Measurements from ENCODE around the gene RBCK1. TPM values are rescaled to one million over a fixed set of nuclear protein-coding genes. Genes with fewer than 3 reads are reported as not detected.

RBCK1 gene
- polyA plus RNA-seq, 3 donors: 66.8 to 110 (median 70.8) TPM

GRCh38 chr20:461254-462198 lies 53.4 kb downstream of the RBCK1 start:
- H3K27me3 Mint-ChIP-seq (ENCODE audit: low read depth in 3 of 3): peaks cover 0 to 5% (median 0%) of the 10 kb centered on the region in 3 donors
- H2AFZ ChIP-seq (ENCODE audit: insufficient read depth, low read depth, low read length, poor library complexity, severe bottlenecking): peak overlapping the region; percentile 88
- H3K4me1 ChIP-seq (ENCODE audit: control insufficient read depth in 1 of 2, insufficient read depth in 2 of 2, low read length in 2 of 2): peaks cover 22 to 27% of the 10 kb centered on the region in 2 donors
- H3K9me3 ChIP-seq (replicated peaks in 1 of 2; ENCODE audit: control insufficient read depth in 1 of 2, insufficient read depth in 1 of 2, low read length in 2 of 2): no peaks in the 10 kb centered on the region
- H3K4me1 Mint-ChIP-seq: peaks cover 32% of the 10 kb centered on the region
- H3K27ac ChIP-seq (ENCODE audit: low read depth in 1 of 2, low read length in 2 of 2): peak overlapping the region; percentile 55 to 76
- peaks cover 50% of the 10 kb centered on the region for H4K20me1 ChIP-seq (ENCODE audit: insufficient read depth, low read length)
- H3K9me3 Mint-ChIP-seq: peaks cover 0 to under 1% (median 0%) of the 10 kb centered on the region in 7 donors
- H3K36me3 ChIP-seq (replicated peaks in 1 of 2; ENCODE audit: control insufficient read depth in 1 of 2, insufficient read depth in 2 of 2, low read length in 2 of 2): no peaks in the 10 kb centered on the region
- H3K4me3 ChIP-seq (replicated peaks in 1 of 3; ENCODE audit: low read depth in 2 of 3, low read length in 3 of 3): peak overlapping the region; percentile 79 to 94 (median 90)
- H3K27me3 ChIP-seq (ENCODE audit: control insufficient read depth in 2 of 2, insufficient read depth in 2 of 2, low read length in 2 of 2): no peaks in the 10 kb centered on the region
- peak in 2 of 3 donors; percentile 18 to 26 for DNase-seq
- H3K9ac ChIP-seq (ENCODE audit: insufficient read depth, low read length, poor library complexity, severe bottlenecking): peak overlapping the region; percentile 83
- no peak for TF ChIP-seq CTCF (IDR thresholded peaks at IDR 0.05)
- peak overlapping the region; percentile 78 to 91 (median 86) for H3K27ac Mint-ChIP-seq
- intact Hi-C loops (cut with micrococcal nuclease): loop anchor here (5.0 kb wide), 1 partner anchor 54 kb away; the partner anchor contains the start of gene RBCK1 (in 2 of the 2)
- no peaks in the 10 kb centered on the region for H3K36me3 Mint-ChIP-seq
- H3K79me2 ChIP-seq (ENCODE audit: insufficient read depth, low read length): peaks cover 55% of the 10 kb centered on the region
- H3K4me3 Mint-ChIP-seq: peak overlapping the region; percentile 93 to 98
- 10% methylated on average over 55 of the region's 60 CpGs for WGBS (ENCODE audit: insufficient coverage)
- peak overlapping the region; percentile 86 for H3K4me2 ChIP-seq (replicated peaks; ENCODE audit: extremely low read depth, low read length, poor library complexity, severe bottlenecking)

GRCh38 chr20:462199-462991 lies 54.3 kb downstream of the RBCK1 start, which contains the start of gene TBC1D20:
TBC1D20 (minus strand) TSS chr20:462533; CDS start chr20:462405, 128 bp downstream.
- Mint-ChIP-seq H3K36me3 (no peaks in the 10 kb centered on the region), H3K4me3 (peak within 1 kb of the TSS; percentile 93 to 98), H3K4me1 (peaks cover 32% of the 10 kb centered on the region), H3K27ac (peak within 1 kb of the TSS; percentile 78 to 91 (median 86)), H3K9me3 (peaks cover under 1 to 8% (median 5%) of the 10 kb centered on the region in 7 donors), H3K27me3 (ENCODE audit: low read depth in 3 of 3) (peaks cover 0 to 6% (median 5%) of the 10 kb centered on the region in 3 donors)
- Histone ChIP-seq H3K79me2 (ENCODE audit: insufficient read depth, low read length) (peaks cover 49% of the 10 kb centered on the region), H2AFZ (ENCODE audit: insufficient read depth, low read depth, low read length, poor library complexity, severe bottlenecking) (peak within 1 kb of the TSS; percentile 88), H3K9ac (ENCODE audit: insufficient read depth, low read length, poor library complexity, severe bottlenecking) (peak within 1 kb of the TSS; percentile 83), H3K27ac (ENCODE audit: low read depth in 1 of 2, low read length in 2 of 2) (peak within 1 kb of the TSS; percentile 55 to 76), H3K27me3 (ENCODE audit: control insufficient read depth in 2 of 2, insufficient read depth in 2 of 2, low read length in 2 of 2) (no peaks in the 10 kb centered on the region), H3K9me3 (replicated peaks in 1 of 2; ENCODE audit: control insufficient read depth in 1 of 2, insufficient read depth in 1 of 2, low read length in 2 of 2) (peaks cover 0 to under 1% of the 10 kb centered on the region in 2 donors), H4K20me1 (ENCODE audit: insufficient read depth, low read length) (peaks cover 44% of the 10 kb centered on the region), H3K4me1 (ENCODE audit: control insufficient read depth in 1 of 2, insufficient read depth in 2 of 2, low read length in 2 of 2) (peaks cover 22 to 27% of the 10 kb centered on the region in 2 donors), H3K36me3 (replicated peaks in 1 of 2; ENCODE audit: control insufficient read depth in 1 of 2, insufficient read depth in 2 of 2, low read length in 2 of 2) (no peaks in the 10 kb centered on the region), H3K4me2 (replicated peaks; ENCODE audit: extremely low read depth, low read length, poor library complexity, severe bottlenecking) (peak within 1 kb of the TSS; percentile 86), H3K4me3 (replicated peaks in 1 of 3; ENCODE audit: low read depth in 2 of 3, low read length in 3 of 3) (peak within 1 kb of the TSS; percentile 79 to 94 (median 90))
- peak; percentile 74 to 85 (median 81) for DNase-seq
- 1% methylated on average over 65 of the region's 80 CpGs for WGBS (ENCODE audit: insufficient coverage)
- intact Hi-C loops (cut with micrococcal nuclease): loop anchor here (5.0 kb wide), 1 partner anchor 55 kb away; the partner anchor contains the start of gene RBCK1 (in 2 of the 2)
- TF ChIP-seq CTCF (IDR thresholded peaks at IDR 0.05): no peak

Data from CD14-positive monocyte (primary cell).